OCI-LY1 (cell line): ENCODE measurements around the gene SLC37A1.

ENCODE experiments used
- H2AFZ ChIP-seq: fragments of 200-600 bp; sonication (generic), shearing (Covaris generic); 2 replicates; pipeline ENCODE4 v1.6.0; 2014; ENCODE audit warnings: antibody characterized with exemption, mild to moderate bottlenecking, low read length
- H3F3A ChIP-seq: fragments of 200-600 bp; sonication (generic), shearing (Covaris generic); 2 replicates; pipeline ENCODE4 v1.6.0; 2014; ENCODE audit warnings: mild to moderate bottlenecking, antibody characterized with exemption, low read length, moderate library complexity; ENCODE audit not compliant: insufficient read depth
- H3K27ac ChIP-seq: fragments of 200-600 bp; sonication (generic); 2 replicates; pipeline ENCODE4 v1.5.1; 2014; ENCODE audit warnings: low read length, mixed run types, mild to moderate bottlenecking, low read depth; ENCODE audit not compliant: poor library complexity, severe bottlenecking
- H3K27me3 ChIP-seq: fragments of 200-600 bp; sonication (generic); 2 replicates; pipeline ENCODE4 v1.6.0; 2014; ENCODE audit warnings: antibody characterized with exemption, mild to moderate bottlenecking, low read length, moderate library complexity; ENCODE audit not compliant: insufficient read depth
- H3K36me3 ChIP-seq: fragments of 200-600 bp; sonication (generic); 2 replicates; pipeline ENCODE4 v1.6.1; 2014; ENCODE audit warnings: mild to moderate bottlenecking, antibody characterized with exemption, low read length, moderate library complexity, mixed read lengths; ENCODE audit not compliant: insufficient read depth
- H3K4me1 ChIP-seq: fragments of 200-600 bp; sonication (generic); 2 replicates; pipeline ENCODE4 v1.5.1; 2014; ENCODE audit warnings: mild to moderate bottlenecking, low read length, moderate library complexity; ENCODE audit not compliant: insufficient read depth, severe bottlenecking
- H3K4me2 ChIP-seq: fragments of 200-600 bp; sonication (generic), shearing (Covaris generic); 2 replicates; pipeline ENCODE4 v1.6.1; 2014; ENCODE audit warnings: low read length
- H3K4me3 ChIP-seq: fragments of 200-600 bp; sonication (generic); 2 replicates; pipeline ENCODE4 v1.5.1; 2014; ENCODE audit warnings: low read length, low read depth, mild to moderate bottlenecking, mixed read lengths; ENCODE audit not compliant: poor library complexity, severe bottlenecking
- H3K79me2 ChIP-seq: fragments of 200-600 bp; shearing (Covaris generic); 2 replicates; pipeline ENCODE4 v1.6.1; 2016; ENCODE audit warnings: mixed run types, low read length, mixed read lengths; ENCODE audit not compliant: insufficient read depth
- H3K9ac ChIP-seq: fragments of 200-600 bp; sonication (generic), shearing (Covaris generic); 2 replicates; pipeline ENCODE4 v1.6.1; 2014; ENCODE audit warnings: mild to moderate bottlenecking, low read length, mixed read lengths
- H3K9me2 ChIP-seq: fragments of 200-600 bp; sonication (generic), shearing (Covaris generic); 2 replicates; pipeline ENCODE4 v1.6.1; 2014; ENCODE audit warnings: low read depth, mild to moderate bottlenecking, low read length, mixed read lengths
- H3K9me3 ChIP-seq: fragments of 200-600 bp; shearing (Covaris generic); 2 replicates; pipeline ENCODE4 v1.6.1; 2014; ENCODE audit warnings: low read length, mixed read lengths
- H4K20me1 ChIP-seq: fragments of 200-600 bp; sonication (generic), shearing (Covaris generic); 2 replicates; pipeline ENCODE4 v1.6.0; 2016; ENCODE audit warnings: mild to moderate bottlenecking, low read length; ENCODE audit not compliant: insufficient read depth
- EZH2 ChIP-seq: fragments of 200-600 bp; sonication (generic), shearing (Covaris generic); IDR thresholded peaks from 2 replicates; pipeline ENCODE4 v1.8.0; 2017; ENCODE audit warnings: borderline replicate concordance, mixed run types, mild to moderate bottlenecking, antibody characterized with exemption, low read length, moderate library complexity, mixed read lengths
- TF ChIP-seq, protein P1 (sequence below): fragments of 200-600 bp; sonication (generic), shearing (Covaris generic); IDR thresholded peaks from 2 replicates; pipeline ENCODE4 v1.5.1; 2017; ENCODE audit warnings: mild to moderate bottlenecking, antibody characterized with exemption, low read length, moderate library complexity, mixed read lengths

Gene SLC37A1

DNA sequence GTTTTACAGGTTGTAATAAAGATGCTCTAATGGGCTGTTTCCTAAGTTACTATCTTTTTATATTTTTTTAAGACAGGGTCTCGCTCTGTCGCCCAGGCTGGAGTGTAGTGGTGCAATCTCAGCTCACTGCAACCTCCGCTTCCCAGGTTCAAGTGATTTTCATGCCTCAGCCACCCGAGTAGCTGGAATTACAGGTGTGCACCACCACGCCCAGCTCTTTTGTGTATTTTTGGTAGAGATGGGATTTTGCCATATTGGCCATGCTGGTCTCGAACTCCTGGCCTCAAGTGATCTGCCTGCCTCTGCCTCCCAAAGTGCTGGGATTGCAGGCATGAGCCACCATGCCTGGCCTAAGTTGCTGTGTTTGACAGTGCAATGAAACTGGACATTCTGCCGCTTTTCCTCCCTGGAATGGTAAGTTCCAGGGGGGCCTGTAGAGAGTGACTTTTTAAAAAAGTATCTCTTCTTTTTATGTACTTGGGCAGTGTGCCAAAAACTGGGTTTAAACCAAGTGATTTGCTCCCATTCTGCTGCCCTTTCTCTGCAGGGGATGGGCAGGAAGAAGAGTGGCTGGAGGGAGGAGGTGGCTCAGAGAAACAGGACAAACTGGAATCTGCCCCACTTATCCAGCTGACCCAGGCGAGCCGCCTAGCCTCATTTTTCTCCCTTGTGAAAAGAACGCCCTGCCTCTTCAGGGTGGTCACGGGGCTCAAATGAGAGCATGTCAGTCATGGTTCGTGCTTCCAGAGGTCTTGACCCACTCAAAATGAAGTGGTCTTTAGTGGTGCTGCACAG, 2.3 kb downstream of the SLC37A1 start:
- Histone ChIP-seq H3F3A (no peaks in the 10 kb centered on the region), H3K9ac (no peak overlapping the region; the same call in 1 of the 2 replicates), H3K36me3 (peaks cover 22% of the 10 kb centered on the region; the same call in 1 of the 2 replicates), H3K4me1 (peaks cover 31% of the 10 kb centered on the region), H2AFZ (no peak overlapping the region), H4K20me1 (no peaks in the 10 kb centered on the region), H3K4me3 (peak overlapping the region; percentile 96), H3K9me2 (no peaks in the 10 kb centered on the region), H3K79me2 (no peaks in the 10 kb centered on the region), H3K27me3 (no peaks in the 10 kb centered on the region), H3K9me3 (no peaks in the 10 kb centered on the region), H3K4me2 (peak overlapping the region; percentile 98), H3K27ac (peak overlapping the region; percentile 61)
- TF ChIP-seq, protein P1, sequence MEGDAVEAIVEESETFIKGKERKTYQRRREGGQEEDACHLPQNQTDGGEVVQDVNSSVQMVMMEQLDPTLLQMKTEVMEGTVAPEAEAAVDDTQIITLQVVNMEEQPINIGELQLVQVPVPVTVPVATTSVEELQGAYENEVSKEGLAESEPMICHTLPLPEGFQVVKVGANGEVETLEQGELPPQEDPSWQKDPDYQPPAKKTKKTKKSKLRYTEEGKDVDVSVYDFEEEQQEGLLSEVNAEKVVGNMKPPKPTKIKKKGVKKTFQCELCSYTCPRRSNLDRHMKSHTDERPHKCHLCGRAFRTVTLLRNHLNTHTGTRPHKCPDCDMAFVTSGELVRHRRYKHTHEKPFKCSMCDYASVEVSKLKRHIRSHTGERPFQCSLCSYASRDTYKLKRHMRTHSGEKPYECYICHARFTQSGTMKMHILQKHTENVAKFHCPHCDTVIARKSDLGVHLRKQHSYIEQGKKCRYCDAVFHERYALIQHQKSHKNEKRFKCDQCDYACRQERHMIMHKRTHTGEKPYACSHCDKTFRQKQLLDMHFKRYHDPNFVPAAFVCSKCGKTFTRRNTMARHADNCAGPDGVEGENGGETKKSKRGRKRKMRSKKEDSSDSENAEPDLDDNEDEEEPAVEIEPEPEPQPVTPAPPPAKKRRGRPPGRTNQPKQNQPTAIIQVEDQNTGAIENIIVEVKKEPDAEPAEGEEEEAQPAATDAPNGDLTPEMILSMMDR: no peak
- no peak for TF ChIP-seq EZH2

DNA sequence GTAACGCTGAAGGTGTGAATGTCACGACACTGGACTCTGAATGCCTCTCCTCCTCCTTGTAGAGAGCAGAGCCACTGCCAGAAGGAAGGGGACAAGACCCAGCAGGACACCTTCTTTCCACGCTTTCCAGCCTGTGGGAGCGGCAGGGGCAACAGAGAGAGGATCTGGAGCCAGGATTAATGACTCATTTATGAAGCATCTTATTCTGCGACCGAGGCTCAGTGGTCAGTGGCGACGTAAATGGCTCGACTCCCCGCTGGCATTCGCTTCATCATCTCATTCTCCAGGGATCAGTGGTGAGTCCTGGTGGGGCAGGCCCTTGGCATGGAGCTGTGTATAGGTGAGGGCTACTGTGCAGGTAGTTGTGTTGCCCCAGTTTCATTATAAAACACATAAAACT, 4.6 kb downstream of the SLC37A1 start:
- Histone ChIP-seq H3K27ac (no peak overlapping the region), H3K79me2 (no peaks in the 10 kb centered on the region), H4K20me1 (no peaks in the 10 kb centered on the region), H3K4me1 (peaks cover 33% of the 10 kb centered on the region), H3K27me3 (no peaks in the 10 kb centered on the region), H2AFZ (no peak overlapping the region), H3K9me2 (no peaks in the 10 kb centered on the region), H3K4me2 (no peak overlapping the region), H3K4me3 (no peak overlapping the region), H3K9ac (no peak overlapping the region), H3K9me3 (no peaks in the 10 kb centered on the region), H3K36me3 (peaks cover 32% of the 10 kb centered on the region; the same call in 1 of the 2 replicates), H3F3A (no peaks in the 10 kb centered on the region)
- TF ChIP-seq EZH2: no peak
- TF ChIP-seq, protein P1: no peak

DNA sequence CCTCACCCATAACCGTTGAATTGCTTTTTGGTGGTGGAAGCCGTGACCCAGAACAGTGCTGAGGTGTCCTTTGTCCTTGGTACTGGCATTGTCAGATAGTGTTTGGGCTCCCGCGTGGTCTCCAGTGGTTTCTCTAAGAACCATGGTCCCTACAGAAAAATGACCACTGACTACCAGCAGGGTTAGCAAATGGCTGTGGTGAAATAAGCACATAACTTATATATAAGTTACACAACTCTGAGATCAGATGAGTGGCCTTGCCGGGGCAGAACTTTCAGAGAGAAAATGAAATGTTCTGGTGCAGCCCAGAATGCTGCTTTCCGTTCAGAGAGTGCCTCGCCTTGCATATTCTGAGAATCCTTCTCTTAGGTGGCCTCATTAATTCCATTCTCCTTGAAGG, 5.0 kb downstream of the SLC37A1 start:
- Histone ChIP-seq H3K4me3 (no peak overlapping the region), H3K9me3 (no peaks in the 10 kb centered on the region), H4K20me1 (no peaks in the 10 kb centered on the region), H3K79me2 (no peaks in the 10 kb centered on the region), H3K9me2 (no peaks in the 10 kb centered on the region), H3F3A (no peaks in the 10 kb centered on the region), H3K4me2 (no peak overlapping the region), H3K27ac (no peak overlapping the region), H3K27me3 (no peaks in the 10 kb centered on the region), H2AFZ (no peak overlapping the region), H3K36me3 (peaks cover 32% of the 10 kb centered on the region; the same call in 1 of the 2 replicates), H3K4me1 (peaks cover 35% of the 10 kb centered on the region), H3K9ac (no peak overlapping the region)
- TF ChIP-seq, protein P1: no peak
- no peak for TF ChIP-seq EZH2
